HepG2 (cell line): Measurements from ENCODE around the gene HCFC1R1. TPM values are rescaled to one million over a fixed set of nuclear protein-coding genes. Genes with fewer than 3 reads are reported as not detected.

ENCODE experiments used
- ARNT2 ChIP-seq: sonication (generic); formaldehyde crosslinking; IDR thresholded peaks from 2 replicates; pipeline ENCODE4 v1.8.0; 2022; ENCODE audit warnings: mild to moderate bottlenecking, low read depth, missing genetic modification reagents, moderate library complexity
- CBFB ChIP-seq: sonication (generic); formaldehyde crosslinking; IDR thresholded peaks from 2 replicates; pipeline ENCODE4 v1.4.0; 2020; ENCODE audit warnings: missing genetic modification reagents
- CEBPB ChIP-seq: IDR thresholded peaks from 2 replicates; pipeline ENCODE4 v1.6.1; 2011; ENCODE audit warnings: low read depth, low read length, improper control_type of control experiment, borderline replicate concordance
- CEBPG ChIP-seq: IDR thresholded peaks from 2 replicates; pipeline ENCODE4 v1.6.1; 2016
- CHD4 ChIP-seq: fragments of 200-600 bp; sonication (generic); IDR thresholded peaks from 2 replicates; pipeline ENCODE4 v1.7.0; 2017; ENCODE audit warnings: mild to moderate bottlenecking, low read length, borderline replicate concordance
- HOXD1 ChIP-seq: sonication (generic); formaldehyde crosslinking; IDR thresholded peaks from 2 replicates; pipeline ENCODE4 v1.5.0; 2020; ENCODE audit warnings: missing genetic modification reagents
- POLR2G ChIP-seq: fragments of 200-400 bp; formaldehyde crosslinking; IDR thresholded peaks from 2 replicates; pipeline ENCODE4 v1.6.1; 2018; ENCODE audit warnings: mild to moderate bottlenecking, low read depth, low read length, moderate library complexity
- RFX5 ChIP-seq: IDR thresholded peaks from 2 replicates; pipeline ENCODE4 v1.6.1; 2011; ENCODE audit warnings: low read depth, low read length, improper control_type of control experiment
- SP2 ChIP-seq: sonication (generic); formaldehyde crosslinking; IDR thresholded peaks from 2 replicates; pipeline ENCODE4 v1.5.1; 2020; ENCODE audit warnings: mild to moderate bottlenecking, missing genetic modification reagents
- ZMYM4 ChIP-seq: sonication (generic); formaldehyde crosslinking; IDR thresholded peaks from 2 replicates; pipeline ENCODE4 v1.8.1; 2023; ENCODE audit warnings: mild to moderate bottlenecking, missing genetic modification reagents
- ZNF510 ChIP-seq: sonication (generic); formaldehyde crosslinking; IDR thresholded peaks from 2 replicates; pipeline ENCODE4 v1.4.0; 2020; ENCODE audit warnings: low read depth, mild to moderate bottlenecking, missing genetic modification reagents
- ZNF639 ChIP-seq: conservative IDR thresholded peaks from 2 replicates; pipeline ENCODE4 v1.6.1; 2018; ENCODE audit warnings: missing genetic modification reagents
- ZNF713 ChIP-seq: sonication (generic); formaldehyde crosslinking; IDR thresholded peaks from 2 replicates; pipeline ENCODE4 v1.4.0; 2020; ENCODE audit warnings: mild to moderate bottlenecking, missing genetic modification reagents
- ZNF792 ChIP-seq: IDR thresholded peaks from 2 replicates; pipeline ENCODE4 v1.6.1; 2016
- ZSCAN22 ChIP-seq: sonication (generic); formaldehyde crosslinking; IDR thresholded peaks from 2 replicates; pipeline ENCODE4 v1.4.0; 2020; ENCODE audit warnings: mild to moderate bottlenecking, missing genetic modification reagents
- polyA plus RNA-seq, 8 experiments: library from polyadenylated mRNA; depleted of rRNA in 3 of 8; stranded (reverse) in 7 of 8; unstranded in 1 of 8; fragments of >200 nt; fragmentation: Illumina TruSeq in 4 of 8; extraction: Trizol in 4 of 8; gene quantifications; 2 replicates each; pipeline versions ENCODE4 v1.2.1 to v1.2.3, GENCODE V29; 2011 to 2016; ENCODE audit warnings: low read depth in 4 of 8, missing spikeins in 1 of 8, mixed read lengths in 1 of 8; ENCODE audit not compliant: insufficient read depth in 1 of 8
- total RNA-seq, 5 experiments: library from RNA; depleted of rRNA; stranded (reverse); fragments of >200 nt; fragmentation: Illumina TruSeq; extraction: Trizol; gene quantifications; 2 replicates each; pipeline ENCODE4 v1.2.3, GENCODE V29; 2016; ENCODE audit warnings: low read depth in 1 of 5
- TF ChIP-seq, protein P1 (sequence below): sonication (generic); formaldehyde crosslinking; IDR thresholded peaks from 2 replicates; pipeline ENCODE4 v1.9.0; 2021; ENCODE audit warnings: missing genetic modification reagents, borderline replicate concordance
- TF ChIP-seq, protein P2 (sequence below): sonication (generic); formaldehyde crosslinking; IDR thresholded peaks from 2 replicates; pipeline ENCODE4; 2020; ENCODE audit warnings: missing genetic modification reagents, mild to moderate bottlenecking, borderline replicate concordance
- TF ChIP-seq, protein P3 (sequence below): sonication (generic); formaldehyde crosslinking; IDR thresholded peaks from 2 replicates; pipeline ENCODE4 v1.4.0; 2020; ENCODE audit warnings: missing genetic modification reagents, mild to moderate bottlenecking, borderline replicate concordance

The HCFC1R1 gene
- total and polyA plus RNA-seq, 2 of the 13 experiments (the other 11 are each of a cell fraction or from before 2014, with no cell fraction given): 13.8 to 16.1 TPM

GRCh38 chr16:3023669-3024478, at the start of gene HCFC1R1, which contains the start of gene THOC6 (continued):
- TF ChIP-seq CHD4 (no peak), ZMYM4 (no peak; the same call in 1 of the 2 replicates), RFX5 (no peak), ZNF792 (CRISPR knock-in tag) (peak; percentile 64; the same call in 1 of the 2 replicates), ZNF510 (0 out of 2 replicates have a peak, but pooled peaks have one; percentile 53), SP2 (CRISPR knock-in tag) (peak; percentile 58; the same call in 1 of the 2 replicates), ZNF639 (peak; percentile 59; the same call in 1 of the 2 replicates), HOXD1 (CRISPR knock-in tag) (0 out of 2 replicates have a peak, but pooled peaks have one; percentile 34), CEBPB (peak; percentile 8; the same call in 1 of the 2 replicates), CEBPG (CRISPR knock-in tag) (peak; percentile 81), ZSCAN22 (CRISPR knock-in tag) (no peak), CBFB (peak; percentile 69), ZNF713 (no peak), POLR2G (peak; percentile 97), ARNT2 (CRISPR knock-in tag) (peak; percentile 54; the same call in 1 of the 2 replicates)
- TF ChIP-seq, protein P1, sequence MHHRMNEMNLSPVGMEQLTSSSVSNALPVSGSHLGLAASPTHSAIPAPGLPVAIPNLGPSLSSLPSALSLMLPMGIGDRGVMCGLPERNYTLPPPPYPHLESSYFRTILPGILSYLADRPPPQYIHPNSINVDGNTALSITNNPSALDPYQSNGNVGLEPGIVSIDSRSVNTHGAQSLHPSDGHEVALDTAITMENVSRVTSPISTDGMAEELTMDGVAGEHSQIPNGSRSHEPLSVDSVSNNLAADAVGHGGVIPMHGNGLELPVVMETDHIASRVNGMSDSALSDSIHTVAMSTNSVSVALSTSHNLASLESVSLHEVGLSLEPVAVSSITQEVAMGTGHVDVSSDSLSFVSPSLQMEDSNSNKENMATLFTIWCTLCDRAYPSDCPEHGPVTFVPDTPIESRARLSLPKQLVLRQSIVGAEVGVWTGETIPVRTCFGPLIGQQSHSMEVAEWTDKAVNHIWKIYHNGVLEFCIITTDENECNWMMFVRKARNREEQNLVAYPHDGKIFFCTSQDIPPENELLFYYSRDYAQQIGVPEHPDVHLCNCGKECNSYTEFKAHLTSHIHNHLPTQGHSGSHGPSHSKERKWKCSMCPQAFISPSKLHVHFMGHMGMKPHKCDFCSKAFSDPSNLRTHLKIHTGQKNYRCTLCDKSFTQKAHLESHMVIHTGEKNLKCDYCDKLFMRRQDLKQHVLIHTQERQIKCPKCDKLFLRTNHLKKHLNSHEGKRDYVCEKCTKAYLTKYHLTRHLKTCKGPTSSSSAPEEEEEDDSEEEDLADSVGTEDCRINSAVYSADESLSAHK (CRISPR knock-in tag): no peak
- TF ChIP-seq, protein P2, sequence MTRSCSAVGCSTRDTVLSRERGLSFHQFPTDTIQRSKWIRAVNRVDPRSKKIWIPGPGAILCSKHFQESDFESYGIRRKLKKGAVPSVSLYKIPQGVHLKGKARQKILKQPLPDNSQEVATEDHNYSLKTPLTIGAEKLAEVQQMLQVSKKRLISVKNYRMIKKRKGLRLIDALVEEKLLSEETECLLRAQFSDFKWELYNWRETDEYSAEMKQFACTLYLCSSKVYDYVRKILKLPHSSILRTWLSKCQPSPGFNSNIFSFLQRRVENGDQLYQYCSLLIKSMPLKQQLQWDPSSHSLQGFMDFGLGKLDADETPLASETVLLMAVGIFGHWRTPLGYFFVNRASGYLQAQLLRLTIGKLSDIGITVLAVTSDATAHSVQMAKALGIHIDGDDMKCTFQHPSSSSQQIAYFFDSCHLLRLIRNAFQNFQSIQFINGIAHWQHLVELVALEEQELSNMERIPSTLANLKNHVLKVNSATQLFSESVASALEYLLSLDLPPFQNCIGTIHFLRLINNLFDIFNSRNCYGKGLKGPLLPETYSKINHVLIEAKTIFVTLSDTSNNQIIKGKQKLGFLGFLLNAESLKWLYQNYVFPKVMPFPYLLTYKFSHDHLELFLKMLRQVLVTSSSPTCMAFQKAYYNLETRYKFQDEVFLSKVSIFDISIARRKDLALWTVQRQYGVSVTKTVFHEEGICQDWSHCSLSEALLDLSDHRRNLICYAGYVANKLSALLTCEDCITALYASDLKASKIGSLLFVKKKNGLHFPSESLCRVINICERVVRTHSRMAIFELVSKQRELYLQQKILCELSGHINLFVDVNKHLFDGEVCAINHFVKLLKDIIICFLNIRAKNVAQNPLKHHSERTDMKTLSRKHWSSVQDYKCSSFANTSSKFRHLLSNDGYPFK (CRISPR knock-in tag): peak; percentile 77; the same call in 1 of the 2 replicates
- TF ChIP-seq, protein P3, sequence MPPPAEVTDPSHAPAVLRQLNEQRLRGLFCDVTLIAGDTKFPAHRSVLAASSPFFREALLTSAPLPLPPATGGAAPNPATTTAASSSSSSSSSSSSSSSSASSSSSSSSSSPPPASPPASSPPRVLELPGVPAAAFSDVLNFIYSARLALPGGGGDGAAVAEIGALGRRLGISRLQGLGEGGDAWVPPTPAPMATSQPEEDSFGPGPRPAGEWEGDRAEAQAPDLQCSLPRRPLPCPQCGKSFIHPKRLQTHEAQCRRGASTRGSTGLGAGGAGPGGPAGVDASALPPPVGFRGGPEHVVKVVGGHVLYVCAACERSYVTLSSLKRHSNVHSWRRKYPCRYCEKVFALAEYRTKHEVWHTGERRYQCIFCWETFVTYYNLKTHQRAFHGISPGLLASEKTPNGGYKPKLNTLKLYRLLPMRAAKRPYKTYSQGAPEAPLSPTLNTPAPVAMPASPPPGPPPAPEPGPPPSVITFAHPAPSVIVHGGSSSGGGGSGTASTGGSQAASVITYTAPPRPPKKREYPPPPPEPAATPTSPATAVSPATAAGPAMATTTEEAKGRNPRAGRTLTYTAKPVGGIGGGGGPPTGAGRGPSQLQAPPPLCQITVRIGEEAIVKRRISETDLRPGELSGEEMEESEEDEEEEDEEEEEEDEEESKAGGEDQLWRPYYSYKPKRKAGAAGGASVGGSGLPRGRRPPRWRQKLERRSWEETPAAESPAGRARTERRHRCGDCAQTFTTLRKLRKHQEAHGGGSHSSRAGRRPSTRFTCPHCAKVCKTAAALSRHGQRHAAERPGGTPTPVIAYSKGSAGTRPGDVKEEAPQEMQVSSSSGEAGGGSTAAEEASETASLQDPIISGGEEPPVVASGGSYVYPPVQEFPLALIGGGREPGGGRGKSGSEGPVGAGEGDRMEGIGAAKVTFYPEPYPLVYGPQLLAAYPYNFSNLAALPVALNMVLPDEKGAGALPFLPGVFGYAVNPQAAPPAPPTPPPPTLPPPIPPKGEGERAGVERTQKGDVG (CRISPR knock-in tag): no peak; the same call in none of the 2 replicates
